Measurements from ENCODE around the gene LDLRAD3. TPM values are rescaled to one million over a fixed set of nuclear protein-coding genes. Genes with fewer than 3 reads are reported as not detected.

Gene LDLRAD3
- total RNA-seq, 1 experiment from 2014 or later, result 19.0 TPM

- CTCF ChIA-PET, result no interaction called here
- Histone ChIP-seq H3K27me3 (ENCODE audit: insufficient read depth, low read length) (0 out of 2 replicates have a peak, but pooled peaks cover 5% of the 10 kb centered on the region), H3K4me2 (ENCODE audit: low read length) (no peak overlapping the region), H4K20me1 (ENCODE audit: insufficient read depth) (no peaks in the 10 kb centered on the region), H2AFZ (ENCODE audit: low read depth, low read length, poor library complexity, severe bottlenecking) (no peak overlapping the region), H3K79me2 (ENCODE audit: insufficient read depth, low read length) (no peaks in the 10 kb centered on the region), H3K9me3 (ENCODE audit: control insufficient read depth in 1 of 2, insufficient read depth in 1 of 2, low read depth in 1 of 2, low read length in 2 of 2) (no peaks in the 10 kb centered on the region), H3K36me3 (ENCODE audit: control insufficient read depth in 1 of 2, insufficient read depth in 2 of 2, low read length in 2 of 2) (no peaks in the 10 kb centered on the region), H3K4me3 (replicated peaks in 1 of 2; ENCODE audit: low read depth in 1 of 2, low read length in 2 of 2) (no peak overlapping the region), H3K9ac (ENCODE audit: low read length) (no peak overlapping the region), H3K4me1 (ENCODE audit: control insufficient read depth in 1 of 2, insufficient read depth in 2 of 2, low read length in 2 of 2) (peaks cover 6 to 10% of the 10 kb centered on the region in 2 experiments), H3K9me2 (ENCODE audit: insufficient read depth) (no peaks in the 10 kb centered on the region), H3K27ac (ENCODE audit: low read depth, low read length) (no peak overlapping the region)
- no peak for DNase-seq (ENCODE audit: low read depth, low spot score)
- no TSS peak for BruUV-seq (replicated peaks)
- no peak for ATAC-seq
- POLR2A ChIA-PET, result no interaction called here
- RAD21 ChIA-PET (ENCODE audit: low non-redundant PET in 1 of 2, low total read pairs in 2 of 2, uncharacterized antibody in 2 of 2, unreplicated experiment in 2 of 2), result no interaction called here
- intact Hi-C loops (cut with micrococcal nuclease), result no loop called here
- TF ChIP-seq ZFX (IDR thresholded peaks at IDR 0.05) (no peak), EZH2 (IDR thresholded peaks at IDR 0.05) (no peak), ZBTB33 (IDR thresholded peaks at IDR 0.05; ENCODE audit: extremely low read depth, insufficient replicate concordance, low read length) (no peak), EZH2phosphoT487 (IDR thresholded peaks at IDR 0.05; ENCODE audit: borderline replicate concordance) (no peak), JUND (IDR thresholded peaks at IDR 0.05) (no peak), ZNF274 (IDR thresholded peaks at IDR 0.05; ENCODE audit: low read depth, low read length) (no peak)
Observed at GRCh38 chr11:35928688-35929395, 15.0 kb upstream of the LDLRAD3 start.

GRCh38 chr11:35930466-35930865 is 13.4 kb upstream of the LDLRAD3 start:
- BruUV-seq (replicated peaks), result no TSS peak
- ChIA-PET CTCF (no interaction called here), POLR2A (no interaction called here), RAD21 (ENCODE audit: low non-redundant PET in 1 of 2, low total read pairs in 2 of 2, uncharacterized antibody in 2 of 2, unreplicated experiment in 2 of 2) (no interaction called here)
- Histone ChIP-seq H3K36me3 (ENCODE audit: control insufficient read depth in 1 of 2, insufficient read depth in 2 of 2, low read length in 2 of 2) (no peaks in the 10 kb centered on the region), H3K9me3 (ENCODE audit: control insufficient read depth in 1 of 2, insufficient read depth in 1 of 2, low read depth in 1 of 2, low read length in 2 of 2) (no peaks in the 10 kb centered on the region), H3K4me3 (replicated peaks in 1 of 2; ENCODE audit: low read depth in 1 of 2, low read length in 2 of 2) (no peak overlapping the region), H3K27ac (ENCODE audit: low read depth, low read length) (no peak overlapping the region), H3K27me3 (ENCODE audit: insufficient read depth, low read length) (0 out of 2 replicates have a peak, but pooled peaks cover 5% of the 10 kb centered on the region), H3K4me1 (ENCODE audit: control insufficient read depth in 1 of 2, insufficient read depth in 2 of 2, low read length in 2 of 2) (peaks cover 6 to 10% of the 10 kb centered on the region in 2 experiments), H4K20me1 (ENCODE audit: insufficient read depth) (no peaks in the 10 kb centered on the region), H3K79me2 (ENCODE audit: insufficient read depth, low read length) (no peaks in the 10 kb centered on the region), H3K9me2 (ENCODE audit: insufficient read depth) (no peaks in the 10 kb centered on the region), H3K9ac (ENCODE audit: low read length) (no peak overlapping the region), H3K4me2 (ENCODE audit: low read length) (no peak overlapping the region), H2AFZ (ENCODE audit: low read depth, low read length, poor library complexity, severe bottlenecking) (no peak overlapping the region)
- TF ChIP-seq REST (IDR thresholded peaks at IDR 0.05; ENCODE audit: low read depth) (no peak), POLR2A (IDR thresholded peaks at IDR 0.05; ENCODE audit: borderline replicate concordance, extremely low read depth, insufficient read depth, insufficient read length) (no peak), EGR1 (IDR thresholded peaks at IDR 0.05; ENCODE audit: low read depth) (no peak), SRF (IDR thresholded peaks at IDR 0.05; ENCODE audit: low read depth) (no peak), MAX (IDR thresholded peaks at IDR 0.05) (no peak)
- intact Hi-C loops (cut with micrococcal nuclease), result no loop called here
- DNase-seq (ENCODE audit: low read depth, low spot score) (no peak), ATAC-seq (no peak)
